GM21723 (cell line): ENCODE measurements around the gene POLR3B.
"Not testable (repeated sequence)": the region's sequence is repeated elsewhere in the genome, so short reads cannot be mapped to it uniquely, and the experiment has no call there.

ENCODE experiments used
- ATAC-seq: cut with Tn5 transposase; IDR thresholded peaks from one replicate; pipeline ENCODE4 v1.9.1; 2021; ENCODE audit warnings: mild to moderate bottlenecking, moderate library complexity; ENCODE audit not compliant: unreplicated experiment

The POLR3B gene

DNA sequence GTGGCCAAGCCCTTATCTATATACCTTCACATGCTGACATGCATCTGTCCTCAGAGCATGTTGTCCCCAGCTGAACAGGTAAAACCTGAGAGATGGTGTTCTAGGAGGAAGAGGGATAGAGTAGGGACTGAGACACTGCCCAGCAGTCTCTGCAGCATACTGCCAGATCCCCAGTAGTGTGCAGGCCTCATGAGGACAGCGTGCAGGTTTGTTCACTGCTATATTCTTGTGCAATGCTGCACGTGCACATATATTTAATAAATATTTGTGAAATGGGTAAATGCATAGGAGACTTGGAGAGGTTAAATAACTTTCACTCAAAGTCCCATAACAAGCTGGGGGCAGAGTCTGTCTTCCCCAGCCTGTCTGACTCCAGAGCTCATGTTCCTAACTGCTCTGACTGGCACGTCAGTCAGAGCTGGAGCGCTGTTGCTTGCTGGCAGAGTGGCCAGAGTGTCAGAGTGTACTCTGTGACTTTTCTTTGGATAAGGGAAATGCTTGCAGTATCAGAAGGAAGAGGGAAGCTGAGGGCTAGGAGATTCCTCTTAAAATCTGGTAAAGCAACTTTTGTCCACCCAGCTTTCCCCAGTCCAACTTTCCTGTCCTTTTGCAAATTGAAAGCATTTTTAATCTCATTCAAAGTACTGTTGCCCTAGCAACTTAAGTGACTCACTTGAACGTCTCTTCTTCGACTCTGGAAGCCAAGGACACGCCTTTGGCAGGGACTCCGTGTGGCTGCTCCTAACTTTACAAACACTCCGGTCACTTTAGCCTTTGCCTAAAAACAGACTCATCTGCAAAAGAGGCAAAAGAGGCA is 14.9 kb upstream of the POLR3B start:
- no peak for ATAC-seq

DNA sequence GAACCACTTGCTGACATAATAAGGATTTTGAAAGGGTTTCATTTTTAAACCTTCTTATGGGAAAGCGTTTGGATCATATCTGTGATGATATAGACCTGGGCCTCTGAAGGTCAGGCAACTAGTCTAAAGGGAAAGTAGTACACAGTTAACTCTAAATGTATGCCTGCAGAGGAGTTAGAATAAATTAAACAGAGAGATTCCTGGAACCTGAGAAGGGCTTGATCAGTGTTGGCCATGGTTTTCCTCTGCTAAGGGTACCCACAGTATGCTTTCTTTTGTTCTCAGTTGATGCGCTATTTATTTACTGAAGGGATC is 14.4 kb upstream of the POLR3B start:
- no peak for ATAC-seq

DNA sequence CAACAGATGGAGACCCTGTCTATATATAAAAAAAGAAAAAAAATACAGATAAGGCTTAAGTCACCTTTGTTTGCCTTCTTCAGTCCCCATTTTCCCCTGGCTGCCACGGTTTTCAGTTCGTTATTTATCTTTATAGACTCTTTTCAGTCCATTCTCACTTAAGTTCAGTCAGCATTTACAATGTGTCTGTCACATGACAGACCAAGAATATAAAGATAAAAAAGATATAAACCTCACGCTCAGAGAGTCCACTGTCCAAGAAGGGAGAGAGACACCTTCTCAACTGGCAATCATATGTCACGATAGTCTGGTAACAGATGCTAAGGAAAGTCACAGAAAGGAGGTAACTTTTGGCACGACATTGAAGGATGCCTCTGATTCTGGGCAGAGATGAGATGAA is 13.4 kb upstream of the POLR3B start:
- ATAC-seq, result no peak

DNA sequence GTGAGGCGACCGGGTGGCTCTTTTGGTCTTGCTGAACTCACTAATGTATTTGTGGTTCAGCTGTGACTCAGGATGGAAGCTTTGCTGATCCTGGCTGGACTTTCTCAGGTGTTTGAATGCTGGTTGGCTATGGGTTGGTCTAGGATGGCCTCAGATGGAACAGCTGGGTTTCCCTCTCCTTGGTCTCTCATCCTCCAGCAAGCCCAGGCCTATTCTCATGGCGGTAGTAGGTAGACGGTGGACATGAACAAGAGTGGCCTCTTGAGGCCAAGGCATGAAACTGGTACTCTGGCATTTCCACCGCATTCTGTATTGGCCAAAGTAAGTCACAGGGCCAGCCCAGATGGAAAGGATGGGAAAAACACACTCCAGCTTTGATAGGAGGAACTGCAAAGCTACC is 11.8 kb upstream of the POLR3B start:
- no peak for ATAC-seq

DNA sequence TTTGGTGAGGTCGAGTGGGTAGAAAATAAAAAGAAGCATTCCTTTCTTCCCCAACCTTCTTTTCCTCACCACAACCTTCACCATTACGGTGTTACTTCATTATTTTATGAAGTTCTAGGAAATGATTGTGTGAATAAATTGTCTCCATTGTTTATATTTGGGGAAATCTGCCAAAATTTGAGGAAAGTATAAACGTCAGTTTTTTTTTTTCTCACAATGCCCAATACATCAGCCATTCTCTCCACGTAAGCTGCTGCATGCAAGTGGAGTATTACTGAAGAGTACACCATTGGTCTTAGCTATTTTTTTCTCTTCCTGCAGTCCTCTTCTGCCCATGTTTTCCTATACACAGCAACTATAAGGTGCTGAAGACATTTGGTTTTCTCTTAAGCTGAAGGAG is 9.1 kb upstream of the POLR3B start:
- no peak for ATAC-seq

DNA sequence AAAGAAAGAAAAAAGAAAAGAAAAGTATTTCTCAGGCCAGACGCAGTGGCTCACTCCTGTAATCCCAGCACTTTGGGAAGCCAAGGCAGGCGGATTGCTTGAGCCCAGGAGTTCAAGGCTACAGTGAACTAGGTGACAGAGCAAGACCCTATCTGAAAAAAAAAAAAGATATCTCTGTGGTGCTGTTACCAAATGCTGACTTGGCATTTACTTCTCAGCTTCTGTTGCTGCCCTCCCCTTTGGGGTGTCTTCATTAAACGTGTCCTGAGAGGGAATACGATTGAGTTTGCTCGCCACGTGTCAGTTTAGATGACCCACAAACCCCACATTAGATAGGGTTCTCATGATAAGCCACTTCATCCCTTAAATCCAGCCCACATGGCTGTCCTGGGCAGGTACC is 4.4 kb upstream of the POLR3B start:
- no peak for ATAC-seq

DNA sequence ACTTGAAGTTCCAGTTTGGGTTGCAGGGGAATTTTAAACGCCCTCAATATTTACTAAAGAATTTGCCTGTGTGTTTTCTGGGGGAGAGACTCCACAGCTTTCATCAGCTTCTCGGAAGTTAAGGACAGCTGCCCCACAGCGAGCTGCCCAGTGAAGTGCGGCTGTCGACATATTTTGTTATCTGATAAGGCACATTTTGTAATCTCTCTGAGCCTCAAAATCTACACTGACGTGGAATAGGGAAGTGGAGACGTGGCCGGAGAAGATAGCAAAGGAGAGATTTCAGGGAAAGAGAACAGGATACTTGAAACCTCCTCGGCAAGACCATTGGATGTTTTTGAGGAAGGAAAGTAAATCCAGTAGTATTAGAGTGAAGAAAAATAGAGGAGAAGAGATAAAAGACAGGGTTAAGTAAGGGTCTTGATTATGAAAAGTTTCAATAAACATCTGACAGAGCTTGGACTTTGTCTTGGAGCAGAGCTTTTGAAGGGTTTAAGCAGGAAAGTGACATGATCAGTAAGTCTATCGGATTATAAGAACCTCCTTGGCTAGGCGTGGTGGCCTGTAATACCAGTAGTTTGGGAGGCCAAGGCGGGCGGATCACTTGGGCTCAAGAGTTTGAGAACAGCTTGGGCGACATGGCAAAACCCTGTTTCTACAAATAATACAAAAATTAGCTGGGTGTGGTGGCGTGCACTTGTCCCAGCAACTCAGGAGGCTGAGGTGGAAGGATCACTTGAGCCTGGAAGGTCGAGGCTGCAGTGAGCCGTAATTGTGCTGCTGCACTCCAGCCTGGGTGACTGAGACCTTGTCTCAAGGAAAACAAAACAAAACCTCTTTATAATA is 1.1 kb downstream of the POLR3B start:
- ATAC-seq, result peak; percentile 19

DNA sequence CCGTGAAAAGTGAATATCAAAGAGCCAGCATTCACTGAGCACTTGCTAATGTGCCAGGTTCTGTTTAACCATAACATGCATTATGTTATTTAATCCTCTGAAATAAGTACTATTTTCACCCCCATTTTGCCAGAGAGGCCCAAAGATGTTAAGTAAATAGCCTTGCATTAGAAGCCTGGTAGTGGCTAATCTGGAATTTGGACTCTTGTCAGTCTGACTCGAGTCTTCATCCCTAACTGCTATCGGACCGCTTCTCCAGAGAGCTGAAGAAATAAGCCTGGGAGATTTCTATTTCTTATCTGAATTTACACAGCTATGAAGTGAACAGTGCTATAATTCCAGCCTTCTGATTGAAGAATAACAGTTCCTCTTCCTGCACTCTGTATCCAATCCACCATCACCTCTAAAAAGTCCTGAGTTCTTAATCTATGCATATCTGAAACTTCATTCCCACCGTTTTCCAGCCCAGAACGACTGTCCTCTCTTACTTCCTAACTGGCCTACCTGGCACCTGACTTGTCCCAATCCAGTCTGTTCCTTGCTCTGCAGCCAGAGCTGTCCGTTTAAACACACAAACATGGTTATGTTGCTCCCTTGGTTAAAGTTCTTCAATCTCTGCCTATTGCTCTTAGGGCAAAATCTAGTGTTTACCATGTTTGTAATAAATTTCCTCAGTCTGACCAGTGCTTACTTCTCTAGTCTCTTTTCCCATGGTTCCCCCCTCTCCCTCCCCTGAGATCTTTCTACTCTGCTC is 2.3 kb downstream of the POLR3B start:
- no peak for ATAC-seq

DNA sequence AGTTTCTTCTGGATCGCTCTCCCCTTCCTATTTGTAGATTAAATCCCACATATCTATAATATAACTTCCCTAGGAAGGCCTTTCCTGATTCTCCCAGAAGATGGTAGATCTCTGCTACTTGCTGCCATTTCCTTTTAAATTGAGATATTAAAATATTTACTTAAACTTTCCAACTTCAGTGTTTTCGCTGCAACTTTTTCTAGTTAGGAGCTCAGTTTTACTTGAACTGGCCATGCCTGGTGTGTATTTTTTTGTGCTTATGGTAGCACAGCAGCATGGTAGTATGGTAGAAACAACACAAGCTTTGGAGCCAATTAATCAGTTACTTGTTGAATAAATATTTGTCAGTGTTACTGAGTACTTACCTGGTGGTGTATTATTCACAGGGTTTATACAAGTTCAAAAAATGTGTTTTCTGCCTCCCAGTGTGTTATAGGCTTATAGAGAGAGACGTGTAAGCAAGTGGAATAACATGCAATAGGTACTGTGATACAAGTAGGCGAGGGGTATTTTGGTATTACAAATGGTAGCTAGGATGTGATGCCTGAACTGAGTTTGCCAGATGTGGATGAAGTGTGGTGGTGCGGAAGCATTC is 2.9 kb downstream of the POLR3B start:
- no peak for ATAC-seq

DNA sequence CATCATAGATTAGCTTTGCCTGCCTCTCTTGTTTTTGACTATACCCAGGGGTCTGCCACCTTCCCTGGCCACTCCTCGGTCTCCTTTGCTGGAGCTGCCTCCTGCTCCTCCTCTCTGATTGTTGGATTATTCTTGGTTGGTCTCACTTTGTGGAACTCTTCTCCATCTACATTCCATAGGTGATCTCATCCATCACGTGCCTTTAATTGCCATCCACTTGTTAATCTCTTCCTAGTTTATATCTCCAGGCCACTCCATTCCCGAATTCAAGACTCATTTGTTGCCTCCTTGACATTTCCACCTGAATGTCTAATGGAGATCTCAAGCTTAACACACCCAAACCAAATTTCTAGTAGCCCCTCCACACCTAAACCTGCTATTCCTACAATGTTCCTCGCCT is 5.4 kb downstream of the POLR3B start:
- ATAC-seq, result no peak

DNA sequence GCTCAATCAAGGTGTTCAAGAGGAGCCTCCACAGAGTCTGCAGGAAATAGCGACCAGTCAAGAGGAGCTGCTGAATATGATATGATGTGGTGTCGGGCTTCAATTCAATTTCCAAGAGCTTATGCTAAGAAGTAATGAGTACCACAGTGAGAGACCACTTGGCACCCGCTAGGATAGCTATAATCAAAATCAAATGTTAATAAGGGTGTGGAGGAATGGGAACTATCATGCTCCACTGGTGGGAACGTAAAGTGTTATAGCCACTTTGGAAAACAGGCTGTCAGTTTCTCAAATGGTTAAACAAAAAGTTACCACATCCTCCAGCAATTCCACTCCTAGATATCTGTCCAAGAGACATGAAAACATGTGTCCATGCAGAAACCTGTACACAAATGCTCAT is 6.7 kb downstream of the POLR3B start:
- no peak for ATAC-seq

DNA sequence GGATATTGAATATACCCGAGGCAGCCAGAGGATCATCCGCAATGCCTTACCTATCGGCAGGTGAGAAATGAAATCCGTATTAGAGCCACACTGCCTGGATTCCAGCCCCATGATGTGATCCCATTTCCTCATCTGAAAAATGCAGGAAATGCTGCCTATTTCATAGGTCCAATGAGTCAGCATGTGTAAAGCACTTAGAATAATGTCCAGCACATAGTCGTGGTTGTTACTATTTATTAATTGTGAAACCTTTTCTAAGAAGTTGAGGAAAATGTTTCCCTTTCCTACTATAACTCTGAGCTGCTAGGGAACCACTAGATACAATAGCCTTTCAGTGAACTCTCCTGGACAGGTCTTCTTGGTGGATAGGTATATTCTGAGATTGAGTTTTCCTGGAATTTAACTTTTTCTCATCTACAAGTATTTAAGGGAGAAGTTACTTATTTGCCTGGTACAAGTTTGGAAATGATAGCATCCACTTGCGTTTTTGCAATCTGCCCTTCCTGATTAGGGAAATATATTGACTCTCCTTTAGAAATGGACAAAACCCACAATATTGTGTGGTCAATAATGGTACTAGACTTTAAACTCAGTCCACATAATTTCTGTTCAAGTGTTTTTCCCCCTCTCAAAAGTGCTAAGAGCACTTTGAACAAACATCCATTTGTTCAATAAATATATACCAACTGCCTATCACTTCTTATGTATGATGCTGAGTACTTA is 12.2 kb downstream of the POLR3B start:
- ATAC-seq, result no peak

DNA sequence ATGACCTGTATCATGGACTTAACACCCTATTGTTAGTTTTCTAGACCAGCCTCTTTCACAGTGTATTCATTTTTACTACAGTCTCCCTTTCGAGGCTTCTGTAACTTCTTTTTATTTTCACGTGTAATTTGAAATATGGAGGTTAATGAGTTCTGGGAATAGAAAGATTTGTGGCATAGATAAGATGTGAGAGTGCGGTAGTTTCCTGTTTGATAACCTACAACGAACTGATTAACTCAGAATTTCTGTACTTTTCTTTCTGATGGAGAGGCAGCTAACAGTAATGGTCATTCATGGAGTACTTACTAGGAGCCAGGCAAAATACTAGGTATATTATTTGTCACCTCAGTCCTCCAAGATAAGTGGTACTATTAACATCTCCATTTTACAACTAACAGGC is 21.2 kb downstream of the POLR3B start:
- ATAC-seq, result no peak

DNA sequence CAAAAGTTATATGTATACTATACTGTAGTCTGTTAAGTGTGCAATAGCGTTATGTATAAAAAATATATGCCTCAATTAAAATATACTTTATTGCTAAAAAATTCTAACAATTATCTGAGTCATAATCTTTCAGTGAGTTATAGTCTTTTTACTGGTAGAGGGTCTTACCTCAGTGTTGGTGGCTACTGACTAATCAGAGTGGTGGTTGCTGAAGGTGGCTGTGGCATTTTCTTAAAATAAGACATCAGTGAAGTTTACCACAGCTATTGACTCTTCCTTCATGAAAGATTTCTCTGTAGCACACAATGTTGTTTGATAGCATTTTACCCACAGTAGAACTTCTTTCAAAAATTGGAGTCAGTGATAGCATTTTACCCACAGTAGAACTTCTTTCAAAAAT is 23.4 kb downstream of the POLR3B start:
- ATAC-seq, result no peak

DNA sequence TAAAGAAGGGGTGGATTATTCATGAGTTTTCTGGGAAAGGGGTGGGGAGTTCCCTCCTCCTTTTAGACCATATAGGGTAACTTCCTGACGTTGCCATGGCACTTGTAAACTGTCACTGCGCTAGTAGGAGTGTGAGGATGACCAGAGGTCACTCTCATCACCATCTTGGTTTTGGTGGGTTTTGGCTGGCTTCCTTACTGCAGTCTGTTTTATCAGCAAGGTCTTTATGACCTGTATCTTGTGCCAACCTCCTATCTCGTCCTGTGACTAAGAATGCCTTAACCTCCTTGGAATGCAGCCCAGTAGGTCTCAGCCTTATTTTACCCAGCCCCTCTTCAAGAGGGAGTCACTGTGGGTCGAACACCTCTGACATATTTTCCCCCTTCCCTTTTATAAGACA is 24.3 kb downstream of the POLR3B start:
- not testable (repeated sequence) for ATAC-seq

DNA sequence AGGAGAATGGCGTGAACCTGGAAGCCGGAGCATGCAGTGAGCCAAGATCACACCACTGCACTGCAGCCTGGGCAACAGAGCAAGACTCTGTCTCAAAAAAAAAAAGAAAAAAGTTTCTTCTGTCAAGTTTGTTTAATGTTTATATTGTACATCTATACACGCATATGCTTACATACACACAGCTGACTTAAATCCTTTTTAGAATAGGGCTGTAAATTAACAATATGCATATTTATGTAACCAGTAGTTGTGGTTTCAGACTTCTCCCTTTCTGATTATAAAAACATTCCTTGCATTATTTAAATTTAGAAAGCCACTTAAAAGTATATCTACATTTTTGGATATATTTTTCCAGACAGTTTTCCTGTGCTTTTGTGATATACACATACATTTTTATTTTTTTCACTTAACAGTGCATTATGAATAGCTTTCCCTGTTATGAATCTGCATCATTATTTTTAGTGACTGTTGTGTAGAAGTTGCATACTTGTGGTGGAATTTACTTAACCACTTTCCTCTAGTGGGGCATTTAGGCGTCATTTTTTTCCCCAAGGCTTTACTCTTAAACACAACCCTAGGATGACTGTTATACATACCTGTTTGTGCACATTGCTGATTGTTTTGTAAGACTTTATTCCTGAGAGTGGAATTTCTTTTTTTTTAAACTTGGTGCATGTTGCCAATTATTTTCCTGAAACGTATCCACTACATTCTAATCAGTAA is 29.4 kb downstream of the POLR3B start:
- no peak for ATAC-seq

DNA sequence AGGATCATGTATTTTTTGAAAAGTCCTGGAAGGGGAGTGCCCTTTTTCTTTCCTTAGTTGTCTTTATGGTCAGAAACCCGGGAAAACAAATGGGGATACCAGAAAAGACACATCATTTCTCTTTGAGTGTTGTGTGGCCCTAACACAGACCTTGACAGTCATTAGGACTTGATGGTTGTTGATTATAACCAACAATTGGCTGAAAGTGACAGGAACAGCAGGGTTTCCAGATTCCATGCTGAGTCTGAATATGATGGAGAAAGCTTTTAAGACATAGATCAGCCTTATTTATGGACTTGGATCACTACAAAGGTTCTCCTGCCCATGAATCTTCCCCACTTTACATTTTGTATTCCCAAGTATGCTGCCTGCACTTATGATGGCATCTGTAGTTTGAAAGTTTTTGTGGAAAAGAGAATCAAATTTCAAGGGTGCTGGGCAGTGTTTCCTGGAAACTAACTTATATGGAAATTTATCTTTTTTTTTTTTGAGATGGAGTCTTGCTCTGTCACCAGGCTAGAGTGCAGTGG is 30.4 kb downstream of the POLR3B start:
- ATAC-seq, result no peak

DNA sequence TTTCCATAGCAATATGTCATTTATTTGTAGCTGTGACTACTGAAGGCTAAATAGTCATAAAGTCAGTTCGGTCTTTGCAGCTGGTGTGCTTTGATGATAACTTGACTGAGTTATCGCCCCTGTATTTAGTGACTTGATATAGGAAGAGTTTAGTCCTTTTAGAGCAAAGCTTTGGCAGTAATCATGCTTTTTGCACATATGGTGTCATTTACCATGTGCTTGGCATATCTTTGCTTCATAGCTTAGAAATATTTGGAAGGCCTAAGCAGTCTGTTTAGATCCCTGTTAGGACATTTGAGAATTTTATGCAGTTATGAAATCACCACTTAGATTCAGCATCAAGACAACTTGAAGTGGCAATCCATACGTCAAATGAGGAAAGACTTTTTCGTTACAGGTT is 31.6 kb downstream of the POLR3B start:
- no peak for ATAC-seq

DNA sequence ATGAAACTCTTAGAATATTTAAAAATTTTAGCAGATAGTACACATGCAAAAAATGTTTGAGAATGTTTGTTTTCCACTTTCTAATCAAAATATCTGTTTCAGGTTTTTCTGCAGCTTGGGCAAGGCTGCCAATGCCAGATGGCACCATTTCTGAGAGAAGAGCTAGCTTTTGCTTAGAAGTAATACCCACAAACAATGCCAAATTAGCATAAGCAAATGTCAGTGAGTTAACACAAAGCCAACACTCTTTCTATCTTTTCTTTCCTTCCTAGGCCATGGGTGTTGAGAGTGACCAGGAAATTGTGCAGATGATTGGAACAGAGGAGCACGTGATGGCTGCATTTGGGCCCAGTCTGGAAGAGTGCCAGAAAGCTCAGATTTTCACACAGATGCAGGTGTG is 35.2 kb downstream of the POLR3B start:
- no peak for ATAC-seq

DNA sequence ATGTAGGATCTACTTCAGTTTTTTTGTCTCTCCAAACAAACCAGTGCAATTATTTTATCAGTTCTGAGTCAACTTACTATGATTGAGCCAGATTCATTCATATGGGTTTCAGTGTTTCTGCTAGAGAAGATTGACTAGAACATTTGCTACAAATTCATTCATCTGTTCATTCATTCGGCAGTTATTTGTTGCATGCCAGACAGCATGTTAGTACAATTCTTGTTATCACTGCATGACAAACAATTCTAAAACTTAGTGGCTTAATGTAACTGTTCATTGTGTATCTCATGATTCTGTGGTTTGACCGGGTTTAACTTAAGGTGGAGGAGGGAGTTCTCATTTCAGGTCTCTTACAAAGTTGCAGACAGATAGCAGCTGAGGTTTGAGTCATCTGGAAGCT is 52.3 kb downstream of the POLR3B start:
- no peak for ATAC-seq
